SK-N-MC (cell line): Measurements from ENCODE around the gene ALOX15B.

Experiments used
- DNase-seq: peaks from one replicate; pipeline ENCODE4 v3.0.0-alpha.2; 2011; ENCODE audit warnings: low read depth, low spot score
- H3K27ac ChIP-seq: fragments of 200-600 bp; sonication (generic); 2 replicates; pipeline ENCODE4 v1.5.1; 2016; ENCODE audit warnings: mixed run types
- H3K36me3 ChIP-seq: fragments of 200-600 bp; sonication (generic); 2 replicates; pipeline ENCODE4 v1.6.1; 2017; ENCODE audit warnings: antibody characterized with exemption, low read length, mixed read lengths; ENCODE audit not compliant: insufficient read depth
- H3K4me3 ChIP-seq: fragments of 200-600 bp; sonication (generic); 2 replicates; pipeline ENCODE4 v1.5.1; 2016
- H3K9ac ChIP-seq: fragments of 200-600 bp; sonication (generic); 2 replicates; pipeline ENCODE4 v1.8.0; 2017; ENCODE audit warnings: mixed run types, mixed read lengths; ENCODE audit not compliant: insufficient read length
- H3K9me3 ChIP-seq: fragments of 200-600 bp; sonication (generic); 2 replicates; pipeline ENCODE4 v1.6.1; 2017; ENCODE audit warnings: low read depth, mild to moderate bottlenecking, antibody characterized with exemption, low read length, moderate library complexity, mixed read lengths
- EZH2 ChIP-seq: fragments of 200-600 bp; sonication (generic); IDR thresholded peaks from one replicate; pipeline ENCODE4 v1.6.1; 2017; ENCODE audit warnings: antibody characterized with exemption
- FOXP2 ChIP-seq: optimal IDR thresholded peaks from 2 replicates; pipeline ENCODE3; 2011; ENCODE audit warnings: mild to moderate bottlenecking, moderate library complexity; ENCODE audit not compliant: insufficient read depth; ENCODE audit errors: extremely low read length, control extremely low read depth
- POLR2AphosphoS5 ChIP-seq: IDR thresholded peaks from 2 replicates; pipeline ENCODE4 v1.6.1; 2012; ENCODE audit warnings: mild to moderate bottlenecking, low read depth, low read length, borderline replicate concordance

The ALOX15B gene, protein sequence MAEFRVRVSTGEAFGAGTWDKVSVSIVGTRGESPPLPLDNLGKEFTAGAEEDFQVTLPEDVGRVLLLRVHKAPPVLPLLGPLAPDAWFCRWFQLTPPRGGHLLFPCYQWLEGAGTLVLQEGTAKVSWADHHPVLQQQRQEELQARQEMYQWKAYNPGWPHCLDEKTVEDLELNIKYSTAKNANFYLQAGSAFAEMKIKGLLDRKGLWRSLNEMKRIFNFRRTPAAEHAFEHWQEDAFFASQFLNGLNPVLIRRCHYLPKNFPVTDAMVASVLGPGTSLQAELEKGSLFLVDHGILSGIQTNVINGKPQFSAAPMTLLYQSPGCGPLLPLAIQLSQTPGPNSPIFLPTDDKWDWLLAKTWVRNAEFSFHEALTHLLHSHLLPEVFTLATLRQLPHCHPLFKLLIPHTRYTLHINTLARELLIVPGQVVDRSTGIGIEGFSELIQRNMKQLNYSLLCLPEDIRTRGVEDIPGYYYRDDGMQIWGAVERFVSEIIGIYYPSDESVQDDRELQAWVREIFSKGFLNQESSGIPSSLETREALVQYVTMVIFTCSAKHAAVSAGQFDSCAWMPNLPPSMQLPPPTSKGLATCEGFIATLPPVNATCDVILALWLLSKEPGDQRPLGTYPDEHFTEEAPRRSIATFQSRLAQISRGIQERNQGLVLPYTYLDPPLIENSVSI

DNA sequence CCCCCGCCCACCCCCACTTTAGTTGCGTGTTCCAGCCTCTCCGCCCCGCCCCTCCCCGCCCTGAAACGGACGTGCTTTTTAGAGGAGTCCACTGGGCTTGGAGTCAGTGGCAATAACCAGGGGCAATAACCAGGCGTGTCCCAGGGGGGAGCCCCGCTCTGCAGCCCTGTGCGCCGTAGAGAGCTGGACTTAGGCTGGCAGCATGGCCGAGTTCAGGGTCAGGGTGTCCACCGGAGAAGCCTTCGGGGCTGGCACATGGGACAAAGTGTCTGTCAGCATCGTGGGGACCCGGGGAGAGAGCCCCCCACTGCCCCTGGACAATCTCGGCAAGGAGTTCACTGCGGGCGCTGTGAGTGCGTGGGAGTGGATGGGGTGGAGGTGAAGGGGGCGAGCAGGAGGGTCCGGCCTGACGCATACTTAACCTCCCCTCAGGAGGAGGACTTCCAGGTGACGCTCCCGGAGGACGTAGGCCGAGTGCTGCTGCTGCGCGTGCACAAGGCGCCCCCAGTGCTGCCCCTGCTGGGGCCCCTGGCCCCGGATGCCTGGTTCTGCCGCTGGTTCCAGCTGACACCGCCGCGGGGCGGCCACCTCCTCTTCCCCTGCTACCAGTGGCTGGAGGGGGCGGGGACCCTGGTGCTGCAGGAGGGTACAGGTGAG, at the start of gene ALOX15B:
Gene ALOX15B (plus strand): TSS at position 106 of the 657 bp plus-strand sequence. CDS start 97 bp downstream, at position 203.
- Histone ChIP-seq H3K27ac (no peak within 1 kb of the TSS), H3K4me3 (no peak within 1 kb of the TSS)
- DNase-seq = no peak

DNA sequence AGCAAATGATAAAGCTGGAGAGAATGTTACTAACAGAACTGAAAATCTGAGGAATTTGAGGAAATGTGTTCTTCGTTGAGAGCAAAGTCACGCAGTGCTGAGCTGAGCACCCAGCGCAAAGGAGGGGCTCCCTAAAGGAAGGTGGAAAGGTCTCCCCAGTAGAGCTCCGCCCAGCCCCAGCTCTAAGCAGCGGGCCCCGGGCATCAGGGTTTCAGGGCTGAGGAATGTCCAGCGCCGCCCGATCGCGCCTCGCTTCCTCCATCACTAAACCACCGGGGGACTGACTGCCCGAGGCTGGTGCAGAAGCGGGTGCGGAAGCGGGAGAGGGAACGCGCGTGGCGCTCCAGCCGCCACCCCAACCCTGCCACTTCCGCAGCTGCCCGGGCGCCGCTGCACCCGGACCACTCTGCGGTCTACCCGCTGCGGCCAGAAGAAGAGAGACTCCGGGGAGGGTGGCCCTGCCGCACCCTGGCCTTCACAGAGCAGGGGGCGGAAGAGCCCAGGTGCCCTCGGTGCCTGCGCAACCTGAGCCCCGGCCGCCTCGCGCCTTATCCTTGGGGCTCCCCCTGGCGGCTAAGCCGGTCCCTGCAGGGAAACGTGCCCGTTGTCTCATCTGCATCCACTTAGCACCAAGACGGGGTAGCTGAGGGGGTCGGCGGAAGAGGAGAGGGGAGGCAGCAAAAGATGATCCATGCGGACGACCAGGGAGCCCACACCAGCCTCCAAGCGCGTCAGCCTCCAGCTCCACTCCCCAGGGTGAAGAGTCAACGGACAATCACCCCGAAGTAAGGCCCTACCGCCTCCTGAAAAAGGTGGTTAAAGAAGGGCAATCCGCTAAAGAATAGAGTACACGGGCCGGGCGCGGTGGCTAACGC, 48.8 kb upstream of the ALOX15B start:
- Histone ChIP-seq H3K9ac (peak overlapping the region; percentile 69), H3K27ac (no peak overlapping the region), H3K9me3 (no peaks in the 10 kb centered on the region), H3K36me3 (no peaks in the 10 kb centered on the region), H3K4me3 (peak overlapping the region; percentile 89)
- TF ChIP-seq EZH2 = no peak
- TF ChIP-seq POLR2AphosphoS5 = no peak
- no peak for TF ChIP-seq FOXP2
- no peak for DNase-seq

More for the DNA sequence above, at the start of gene ALOX15B:
- H3K36me3 ChIP-seq = no peaks in the 10 kb centered on the region
- no peak within 1 kb of the TSS for H3K9ac ChIP-seq
- TF ChIP-seq EZH2 = no peak
- no peak for TF ChIP-seq POLR2AphosphoS5
- no peak for TF ChIP-seq FOXP2
- H3K9me3 ChIP-seq = no peaks in the 10 kb centered on the region

DNA sequence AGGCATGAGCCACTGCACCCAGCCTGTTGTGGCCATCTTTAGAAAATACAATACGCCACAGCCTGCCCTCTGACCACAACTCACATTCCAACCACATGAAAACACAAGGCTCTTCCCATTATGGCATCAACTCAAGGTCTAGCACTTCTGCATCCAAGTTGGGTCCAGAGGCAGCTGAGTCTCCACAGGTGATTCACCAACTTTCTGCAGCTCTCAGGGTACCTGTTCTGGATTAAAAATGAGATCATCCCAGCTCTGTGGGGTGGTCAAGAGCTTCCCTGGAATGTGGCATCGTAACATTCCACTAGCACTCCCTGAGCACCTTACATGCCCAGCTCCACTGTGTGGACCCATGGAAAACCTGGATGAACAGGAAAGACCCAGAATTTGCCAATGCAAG, 46.3 kb upstream of the ALOX15B start:
- H3K9ac ChIP-seq = no peak overlapping the region
- TF ChIP-seq EZH2 (no peak), FOXP2 (no peak), POLR2AphosphoS5 (no peak)
- DNase-seq = no peak
- H3K36me3 ChIP-seq = no peaks in the 10 kb centered on the region
- no peak overlapping the region for H3K4me3 ChIP-seq
- H3K9me3 ChIP-seq = no peaks in the 10 kb centered on the region
- H3K27ac ChIP-seq = no peak overlapping the region

DNA sequence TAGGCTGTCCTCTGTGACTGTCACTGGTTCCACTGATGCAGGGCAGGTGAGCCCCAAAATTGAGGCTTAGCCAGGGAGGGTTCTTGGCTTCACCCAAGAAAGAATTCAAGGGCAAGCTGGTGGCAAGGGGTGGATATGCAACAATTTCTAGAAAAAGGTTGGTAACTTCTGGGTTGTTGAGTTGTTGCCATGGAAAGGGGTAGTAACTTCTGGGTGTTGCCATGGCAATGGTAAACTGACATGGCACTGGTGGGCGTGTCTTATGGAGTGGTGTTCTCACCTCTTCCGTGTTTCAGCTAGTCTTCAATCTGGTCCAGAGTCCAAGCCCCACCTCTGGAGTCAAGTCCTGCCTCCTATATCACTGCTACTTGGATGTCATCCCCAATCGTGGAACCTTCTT, 45.9 kb upstream of the ALOX15B start:
- H3K36me3 ChIP-seq = no peaks in the 10 kb centered on the region
- no peak overlapping the region for H3K4me3 ChIP-seq
- no peaks in the 10 kb centered on the region for H3K9me3 ChIP-seq
- H3K9ac ChIP-seq = no peak overlapping the region
- DNase-seq = no peak
- H3K27ac ChIP-seq = no peak overlapping the region
- TF ChIP-seq POLR2AphosphoS5 = no peak
- TF ChIP-seq EZH2 = no peak
- no peak for TF ChIP-seq FOXP2

DNA sequence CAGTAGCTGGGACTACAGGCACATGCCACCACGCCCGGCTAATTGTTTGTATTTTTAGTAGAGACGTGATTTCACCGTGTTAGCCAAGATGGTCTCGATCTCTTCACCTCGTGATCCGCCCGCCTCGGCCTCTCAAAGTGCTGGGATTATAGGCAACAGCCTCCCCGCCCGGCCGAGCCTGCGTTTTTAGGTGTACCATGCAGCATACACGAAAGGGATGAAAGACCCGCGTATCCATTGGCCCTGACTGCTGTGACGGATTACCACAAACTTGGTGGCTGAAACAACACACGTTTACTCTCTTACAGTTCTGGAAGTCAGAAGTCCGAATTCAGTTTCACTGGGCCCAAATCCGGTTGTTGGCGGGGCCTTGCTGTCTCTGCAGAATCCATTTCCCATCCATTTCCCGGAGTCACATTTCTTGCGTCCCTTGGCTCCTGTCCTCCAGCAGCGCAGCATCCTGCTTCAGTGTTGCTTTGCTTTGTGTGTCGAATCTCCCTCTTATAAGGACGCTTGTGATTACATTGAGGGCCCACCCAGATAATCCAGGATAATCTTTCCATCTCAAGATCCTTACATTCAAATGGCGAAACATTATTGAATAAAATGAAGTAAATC, 44.8 kb upstream of the ALOX15B start:
- Histone ChIP-seq H3K4me3 (no peak overlapping the region), H3K27ac (no peak overlapping the region), H3K9ac (no peak overlapping the region), H3K36me3 (no peaks in the 10 kb centered on the region), H3K9me3 (no peaks in the 10 kb centered on the region)
- no peak for DNase-seq
- no peak for TF ChIP-seq FOXP2

DNA sequence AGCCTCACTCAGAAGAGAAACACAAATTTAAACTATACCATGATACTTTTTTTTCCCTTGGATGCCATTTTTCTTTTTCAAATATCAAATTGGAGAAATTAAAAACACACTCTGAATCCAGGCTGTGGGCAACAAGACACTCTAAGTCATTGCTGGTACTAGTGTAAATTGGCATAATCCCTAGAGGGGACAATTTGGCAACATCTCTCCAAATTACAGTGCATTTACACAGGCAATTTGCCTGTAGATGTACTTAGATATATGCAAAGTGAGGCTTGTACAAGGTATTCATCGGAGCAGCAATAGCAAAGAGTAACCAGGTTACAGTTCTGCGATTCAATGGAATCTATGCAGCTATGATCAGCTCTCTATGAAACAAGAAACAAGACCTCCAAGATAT, 43.1 kb upstream of the ALOX15B start:
- Histone ChIP-seq H3K36me3 (no peaks in the 10 kb centered on the region), H3K4me3 (no peak overlapping the region), H3K27ac (peak overlapping the region; percentile 5; the same call in 1 of the 2 replicates), H3K9me3 (no peaks in the 10 kb centered on the region), H3K9ac (no peak overlapping the region)
- no peak for DNase-seq
- TF ChIP-seq FOXP2 (no peak), EZH2 (no peak), POLR2AphosphoS5 (no peak)

DNA sequence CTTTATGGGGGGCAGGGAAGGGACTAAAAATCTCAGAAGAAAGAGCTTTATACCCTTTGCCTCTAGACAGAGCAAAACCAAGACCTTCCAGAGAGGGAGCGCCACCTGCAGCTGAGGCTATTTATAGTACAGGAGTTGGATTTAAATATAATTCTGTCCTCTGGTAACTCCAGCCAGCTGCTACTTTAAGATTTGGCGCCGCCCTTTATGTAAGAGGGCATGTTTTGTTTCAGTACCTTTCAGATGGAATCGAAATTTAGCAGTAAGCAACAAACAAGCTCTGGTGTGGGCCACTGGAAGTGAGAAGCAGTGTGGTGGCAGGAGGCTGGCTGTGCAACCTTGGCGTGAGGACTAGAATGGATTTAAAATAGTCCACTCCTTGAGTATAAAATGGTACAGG, 41.7 kb upstream of the ALOX15B start:
- Histone ChIP-seq H3K4me3 (no peak overlapping the region), H3K36me3 (no peaks in the 10 kb centered on the region), H3K9me3 (no peaks in the 10 kb centered on the region), H3K27ac (no peak overlapping the region), H3K9ac (no peak overlapping the region)
- TF ChIP-seq EZH2 (no peak), FOXP2 (no peak), POLR2AphosphoS5 (no peak)
- DNase-seq = no peak
